Measurements from ENCODE around the gene SERPINE2. TPM values are rescaled to one million over a fixed set of nuclear protein-coding genes. Genes with fewer than 3 reads are reported as not detected.

SERPINE2 gene
- total RNA-seq, 1 donor from 2014 or later: 69.1 TPM

DNA sequence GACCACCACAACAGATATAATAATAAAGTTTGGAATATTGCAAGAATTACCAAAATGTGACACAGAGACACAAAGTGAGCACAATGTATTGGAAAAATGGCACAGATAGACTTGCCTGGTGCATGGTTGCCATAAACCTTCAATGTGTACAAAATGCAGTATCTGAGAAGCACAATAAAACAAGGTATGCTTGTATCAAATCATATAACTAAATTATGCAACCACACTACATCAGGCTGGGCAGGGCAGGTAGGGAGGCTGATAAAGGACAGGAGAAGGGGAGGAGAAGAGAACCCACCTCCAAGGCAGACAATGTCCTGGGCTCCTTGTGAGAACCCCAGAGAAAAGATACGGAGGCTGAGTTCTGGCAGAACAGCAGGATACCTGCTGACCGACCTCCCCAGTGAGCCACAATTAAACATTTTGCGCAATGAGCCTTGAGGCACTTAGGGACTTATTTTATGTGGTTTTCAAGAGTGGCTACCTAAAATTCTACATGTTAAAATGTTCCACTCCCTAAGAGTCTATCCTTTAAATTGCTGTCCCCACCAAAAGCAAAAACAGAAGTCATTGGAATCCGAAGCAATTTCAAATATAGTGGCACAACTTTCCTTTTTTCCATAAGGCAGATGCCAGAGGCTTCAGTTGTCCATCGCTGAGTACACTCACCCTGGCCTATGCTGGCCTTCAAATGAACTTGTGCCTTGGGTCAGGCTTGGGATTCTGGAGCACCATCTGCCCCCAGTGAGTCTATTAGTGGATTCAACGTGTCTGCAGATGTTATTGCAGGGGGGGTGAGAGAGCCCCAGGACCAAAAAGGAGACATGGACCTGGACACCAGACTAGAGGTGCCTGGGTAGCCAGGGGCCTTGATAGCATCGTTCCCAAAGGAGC, 110.7 kb downstream of the SERPINE2 start:
- Mint-ChIP-seq H3K4me1 (ENCODE audit: unreplicated experiment) (peaks cover 27% of the 10 kb centered on the region), H3K9me3 (ENCODE audit: unreplicated experiment) (no peaks in the 10 kb centered on the region), H3K4me3 (ENCODE audit: unreplicated experiment) (no peak overlapping the region), H3K36me3 (ENCODE audit: unreplicated experiment) (peaks cover 2% of the 10 kb centered on the region), H3K27ac (ENCODE audit: unreplicated experiment) (no peak overlapping the region), H3K27me3 (ENCODE audit: unreplicated experiment) (no peaks in the 10 kb centered on the region)
- DNase-seq (ENCODE audit: extremely low spot score, unreplicated experiment): no peak
- TF ChIP-seq, protein P1, sequence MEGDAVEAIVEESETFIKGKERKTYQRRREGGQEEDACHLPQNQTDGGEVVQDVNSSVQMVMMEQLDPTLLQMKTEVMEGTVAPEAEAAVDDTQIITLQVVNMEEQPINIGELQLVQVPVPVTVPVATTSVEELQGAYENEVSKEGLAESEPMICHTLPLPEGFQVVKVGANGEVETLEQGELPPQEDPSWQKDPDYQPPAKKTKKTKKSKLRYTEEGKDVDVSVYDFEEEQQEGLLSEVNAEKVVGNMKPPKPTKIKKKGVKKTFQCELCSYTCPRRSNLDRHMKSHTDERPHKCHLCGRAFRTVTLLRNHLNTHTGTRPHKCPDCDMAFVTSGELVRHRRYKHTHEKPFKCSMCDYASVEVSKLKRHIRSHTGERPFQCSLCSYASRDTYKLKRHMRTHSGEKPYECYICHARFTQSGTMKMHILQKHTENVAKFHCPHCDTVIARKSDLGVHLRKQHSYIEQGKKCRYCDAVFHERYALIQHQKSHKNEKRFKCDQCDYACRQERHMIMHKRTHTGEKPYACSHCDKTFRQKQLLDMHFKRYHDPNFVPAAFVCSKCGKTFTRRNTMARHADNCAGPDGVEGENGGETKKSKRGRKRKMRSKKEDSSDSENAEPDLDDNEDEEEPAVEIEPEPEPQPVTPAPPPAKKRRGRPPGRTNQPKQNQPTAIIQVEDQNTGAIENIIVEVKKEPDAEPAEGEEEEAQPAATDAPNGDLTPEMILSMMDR (IDR thresholded peaks at IDR 0.05): no peak

DNA sequence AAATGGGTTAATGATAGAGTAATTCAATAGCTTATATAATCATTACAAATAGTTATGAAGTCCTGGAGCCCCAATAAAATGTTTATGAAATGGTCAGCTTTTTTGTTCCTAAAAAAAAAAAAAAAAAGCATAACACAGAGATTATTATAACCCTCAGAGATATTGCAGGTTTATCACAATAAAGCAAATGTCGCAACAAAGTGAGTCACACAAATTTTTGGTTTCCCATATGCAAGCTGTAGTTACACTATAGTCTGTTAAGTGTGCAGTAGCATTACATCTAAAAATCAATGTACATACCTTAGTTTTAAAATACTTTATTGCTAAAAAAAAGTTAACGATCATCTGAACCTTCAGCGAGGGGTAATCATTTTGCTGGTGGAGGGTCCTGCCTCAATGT, 114.0 kb downstream of the SERPINE2 start:
- DNase-seq (ENCODE audit: extremely low spot score, unreplicated experiment): no peak
- no peak overlapping the region for H3K27ac Mint-ChIP-seq (ENCODE audit: unreplicated experiment)
- H3K4me3 Mint-ChIP-seq (ENCODE audit: unreplicated experiment): no peak overlapping the region
- H3K9me3 Mint-ChIP-seq (ENCODE audit: unreplicated experiment): no peaks in the 10 kb centered on the region
- H3K4me1 Mint-ChIP-seq (ENCODE audit: unreplicated experiment): peaks cover 21% of the 10 kb centered on the region
- H3K36me3 Mint-ChIP-seq (ENCODE audit: unreplicated experiment): peaks cover 7% of the 10 kb centered on the region
- TF ChIP-seq, protein P1 (IDR thresholded peaks at IDR 0.05): no peak
- H3K27me3 Mint-ChIP-seq (ENCODE audit: unreplicated experiment): no peaks in the 10 kb centered on the region

Other genes with a start within 250 kb of the SERPINE2 start
- 3.1 and 3.5 TPM in 2 replicates for gene AP1S3, start 201.7 kb downstream of the SERPINE2 start, total RNA-seq
- 61.9 and 68.9 TPM in 2 replicates for gene WDFY1, start 94.0 kb downstream of the SERPINE2 start, total RNA-seq
- gene MRPL44, start 81.8 kb downstream of the SERPINE2 start, total RNA-seq: 22.7 and 24.8 TPM in 2 replicates

All from osteocyte (in vitro differentiated cells).